GM18499 (cell line): Measurements from ENCODE around the gene KIF4B.
"Not testable (repeated sequence)": the region's sequence is repeated elsewhere in the genome, so short reads cannot be mapped to it uniquely, and the experiment has no call there.

Experiments used
- ATAC-seq: cut with Tn5 transposase; IDR thresholded peaks from one replicate; pipeline ENCODE4 v1.9.1; 2021; ENCODE audit warnings: moderate number of reproducible peaks; ENCODE audit not compliant: insufficient read depth, unreplicated experiment

KIF4B gene

GRCh38 chr5:155006265-155006664, 7.3 kb upstream of the KIF4B start:
- not testable (repeated sequence) for ATAC-seq

- ATAC-seq, result no peak
These were observed 4.9 kb upstream of the KIF4B start for GRCh38 chr5:155008669-155009068.

GRCh38 chr5:155010881-155011280, 2.7 kb upstream of the KIF4B start:
- no peak for ATAC-seq

GRCh38 chr5:155015239-155015638, 1.7 kb downstream of the KIF4B start:
- ATAC-seq, result no peak

- peak; percentile 97 for ATAC-seq
These were observed 4.1 kb downstream of the KIF4B start for GRCh38 chr5:155017610-155018009.

DNA sequence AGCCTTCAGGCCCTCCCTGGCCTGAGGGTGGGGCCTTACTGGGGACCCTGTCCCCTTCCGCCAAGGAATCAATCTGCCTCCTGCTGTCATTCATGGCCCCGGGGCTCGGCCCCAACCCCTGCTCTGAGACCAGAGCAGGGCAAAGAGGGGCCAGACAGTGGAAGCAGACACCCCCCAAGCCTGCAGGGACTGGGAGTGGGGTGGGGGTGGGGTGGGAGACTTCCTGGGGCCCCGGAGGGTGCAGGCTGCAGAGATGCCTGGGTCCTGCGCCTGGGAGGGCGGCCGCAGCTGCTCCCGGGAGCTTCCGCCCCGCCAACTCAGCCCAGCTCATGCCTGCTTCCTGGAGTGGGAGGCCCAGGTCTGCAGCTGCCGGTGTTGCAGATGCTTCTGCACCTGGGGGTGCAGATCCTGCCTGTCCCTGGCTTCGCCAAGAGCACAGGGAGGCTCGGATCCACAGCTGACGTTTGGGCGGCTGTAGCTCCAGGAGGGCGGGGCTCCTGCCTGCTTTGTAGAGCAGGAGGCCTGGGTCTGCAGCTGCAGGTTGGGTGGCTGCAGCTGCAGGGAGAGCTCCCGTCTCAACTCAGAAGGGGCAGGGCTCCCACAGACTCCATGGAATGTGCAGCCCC, 6.2 kb downstream of the KIF4B start:
- ATAC-seq, result no peak

DNA sequence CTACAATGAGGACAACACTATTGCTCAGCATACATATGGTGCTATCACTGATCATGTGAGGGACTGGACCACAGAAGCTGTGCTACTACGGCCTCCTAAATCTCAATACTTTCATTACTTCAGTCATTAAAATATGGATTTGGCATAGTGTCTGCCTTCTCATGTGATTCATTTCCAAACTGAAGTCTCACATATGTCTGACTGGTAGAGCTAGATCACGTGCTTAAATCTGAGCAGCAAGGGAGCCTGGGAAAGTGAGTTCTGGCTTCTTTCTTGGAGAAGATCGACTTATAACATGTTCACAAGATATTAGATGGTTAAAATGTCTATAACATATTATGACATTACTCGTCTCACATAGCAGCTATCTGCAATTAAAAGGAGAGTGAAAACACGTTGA, 8.3 kb downstream of the KIF4B start:
- no peak for ATAC-seq

- no peak for ATAC-seq
These were observed 9.8 kb downstream of the KIF4B start for GRCh38 chr5:155023320-155023719.

- no peak for ATAC-seq
These were observed 10.5 kb downstream of the KIF4B start for GRCh38 chr5:155024015-155024414.

GRCh38 chr5:155025895-155026294, 12.3 kb downstream of the KIF4B start:
- no peak for ATAC-seq

DNA sequence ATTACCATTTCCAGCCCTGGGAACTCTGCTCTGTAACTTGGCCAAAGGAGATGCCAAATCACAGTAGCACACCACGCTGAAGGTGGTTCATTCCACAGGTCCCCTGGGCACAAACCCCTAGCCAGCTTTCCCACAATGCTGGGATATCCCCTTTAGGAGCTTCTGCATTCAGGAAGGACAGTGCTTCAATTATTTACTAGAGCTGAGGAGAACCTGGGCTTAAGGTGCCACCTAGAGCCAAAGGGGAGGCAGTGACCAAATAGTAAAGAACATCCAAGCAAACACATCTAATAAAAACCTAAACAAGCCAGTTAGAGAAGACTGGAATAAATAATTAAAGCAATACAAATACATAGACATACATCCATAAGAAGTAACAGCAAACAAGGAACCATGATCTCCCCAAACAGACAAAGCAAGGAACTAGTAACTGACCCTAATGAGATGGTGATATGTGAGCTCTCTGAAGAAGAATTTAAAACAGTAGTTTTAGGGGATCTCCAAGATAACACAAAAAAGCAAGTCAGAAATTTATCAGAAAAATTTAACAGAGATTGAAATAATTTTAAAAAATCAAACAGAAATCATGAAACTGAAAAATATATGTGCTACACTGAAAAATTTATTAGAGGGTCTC, 14.6 kb downstream of the KIF4B start:
- no peak for ATAC-seq

DNA sequence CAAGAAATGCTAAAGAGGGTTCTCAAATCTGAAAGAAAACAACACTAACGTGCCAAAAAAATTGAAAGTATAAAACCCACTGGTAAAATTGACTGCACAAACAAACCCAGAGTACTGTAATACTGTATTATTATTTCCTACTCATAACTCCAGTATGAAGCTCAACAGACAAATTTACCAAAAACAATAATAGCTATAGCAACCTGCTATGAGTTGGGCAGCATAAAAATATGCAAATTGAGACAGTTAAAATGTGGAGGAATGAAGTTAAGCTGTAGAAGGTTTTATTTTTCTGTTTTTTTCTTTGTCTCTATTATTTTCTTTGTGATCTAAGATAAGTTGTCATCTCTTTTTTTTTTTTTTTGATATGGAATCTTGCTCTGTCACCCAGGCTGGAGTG, 15.7 kb downstream of the KIF4B start:
- ATAC-seq, result no peak

- ATAC-seq, result not testable (repeated sequence)
These were observed 20.7 kb downstream of the KIF4B start for GRCh38 chr5:155034145-155034744.

- not testable (repeated sequence) for ATAC-seq
These were observed 21.5 kb downstream of the KIF4B start for GRCh38 chr5:155035087-155035486.

DNA sequence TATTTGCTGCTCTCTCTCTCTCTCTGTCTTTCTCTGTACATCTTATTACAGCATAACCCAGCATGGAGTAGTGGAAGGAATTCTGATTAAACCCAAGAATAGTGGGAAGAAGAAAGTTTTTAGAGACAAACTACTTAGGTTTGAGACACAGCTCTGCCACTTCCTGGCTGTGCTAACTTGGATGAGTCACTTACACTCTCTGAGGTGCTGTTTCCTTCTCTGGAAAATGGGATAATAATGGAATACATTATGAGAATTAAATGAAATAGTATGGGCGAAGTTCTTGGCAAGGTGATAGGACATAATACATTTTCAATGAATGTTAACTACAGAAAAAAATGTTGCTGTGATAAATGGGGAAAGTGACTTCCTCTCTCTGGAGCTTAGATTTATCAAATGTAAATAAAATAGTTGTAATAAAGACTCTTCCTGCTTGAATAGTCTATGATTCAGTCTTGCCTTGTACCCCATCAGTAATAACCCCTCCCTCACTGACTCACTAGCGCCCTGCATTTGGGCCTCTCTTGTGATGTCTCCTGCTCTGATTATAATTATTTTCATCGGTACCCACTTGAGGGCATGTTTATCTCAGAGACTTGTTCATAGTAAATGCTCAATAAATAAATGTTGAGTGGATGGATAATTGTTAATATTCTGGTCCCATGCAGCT, 27.6 kb downstream of the KIF4B start:
- no peak for ATAC-seq

- no peak for ATAC-seq
These were observed 31.0 kb downstream of the KIF4B start for GRCh38 chr5:155044591-155044990.

DNA sequence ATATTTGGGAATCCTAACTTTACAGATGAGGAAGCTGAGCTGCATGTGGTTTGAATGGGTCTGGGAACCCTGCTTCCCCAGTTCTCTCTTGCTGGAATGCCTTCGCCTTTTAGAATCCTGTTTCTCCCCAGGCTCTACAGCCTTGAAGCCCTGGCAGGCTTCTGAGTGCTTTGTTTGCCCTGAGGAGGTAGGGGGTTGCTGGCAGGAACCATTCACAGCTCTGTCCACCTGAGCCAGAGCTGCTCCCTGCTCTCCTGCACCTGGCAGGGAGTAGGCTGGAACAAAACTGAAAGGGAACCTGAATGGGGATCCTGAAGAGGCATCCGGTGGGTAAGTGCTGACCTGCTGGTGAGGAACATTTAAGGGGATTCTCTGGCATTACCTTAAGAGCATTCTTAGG, 33.0 kb downstream of the KIF4B start:
- ATAC-seq, result no peak

DNA sequence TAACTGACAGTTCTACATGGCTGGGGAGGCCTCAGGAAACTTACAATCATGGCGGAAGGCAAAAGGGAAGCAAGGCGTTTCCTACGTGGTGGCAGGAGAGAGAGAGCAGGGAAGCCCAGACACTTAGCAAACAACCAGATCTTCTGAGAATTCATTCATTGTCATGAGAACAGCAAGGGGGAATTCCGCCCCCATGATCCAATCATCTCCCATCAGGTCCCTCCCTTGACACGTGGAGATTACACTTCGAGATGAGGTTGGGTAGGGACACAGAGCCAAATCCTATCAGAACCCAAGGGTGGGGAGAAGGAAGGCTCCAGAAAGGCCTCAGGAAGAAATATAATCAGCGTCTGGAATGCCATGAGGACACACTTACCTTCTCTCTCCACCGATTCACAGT, 34.3 kb downstream of the KIF4B start:
- ATAC-seq, result no peak

- ATAC-seq, result no peak
These were observed 36.2 kb downstream of the KIF4B start for GRCh38 chr5:155049569-155050383.

DNA sequence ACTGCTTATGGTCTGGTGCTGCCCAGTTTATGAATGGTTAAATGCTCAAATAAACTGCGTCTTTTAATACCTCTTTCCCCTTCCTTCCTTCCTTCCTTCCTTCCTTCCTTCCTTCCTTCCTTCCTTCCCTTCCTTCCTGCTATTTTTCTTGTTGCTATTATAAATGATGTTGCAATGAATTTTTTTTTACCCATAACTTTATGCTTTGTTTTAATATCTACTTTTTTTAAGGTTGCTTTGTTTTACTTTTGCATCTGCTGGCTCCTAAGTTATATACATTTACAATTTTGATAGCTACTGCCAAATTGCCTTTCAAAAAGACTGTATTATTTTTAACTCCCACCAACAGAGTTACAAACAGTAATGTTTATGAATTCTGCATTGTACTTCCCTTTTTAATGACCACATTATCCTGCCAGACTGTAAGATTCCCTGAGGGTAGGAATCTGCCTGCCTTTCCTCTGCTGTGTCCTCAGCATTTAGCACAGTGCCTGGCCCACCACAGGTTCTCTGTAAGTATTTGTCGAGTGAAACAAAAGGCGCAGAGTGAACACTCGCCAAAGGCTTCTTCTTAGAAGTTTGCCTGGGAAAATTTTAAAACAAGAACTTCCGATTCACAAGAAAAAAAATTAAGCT, 36.9 kb downstream of the KIF4B start:
- ATAC-seq, result no peak
